Neural progenitor cell (in vitro differentiated cells): ENCODE results near the gene SPATA21. TPM values are rescaled to one million over a fixed set of nuclear protein-coding genes. Genes with fewer than 3 reads are reported as not detected.

Source experiments
- DNase-seq: peaks from one replicate; pipeline ENCODE4 v3.0.0-alpha.2; 2016; ENCODE audit warnings: low spot score
- H2AFZ ChIP-seq: fragments of 200-600 bp; sonication (generic); replicated peaks from 2 replicates; pipeline ENCODE4 v1.6.1; 2016; ENCODE audit warnings: antibody characterized with exemption
- H3F3A ChIP-seq: fragments of 200-600 bp; sonication (generic); 2 replicates; pipeline ENCODE4 v1.6.1; 2016; ENCODE audit warnings: antibody characterized with exemption, low read depth
- H3K27ac ChIP-seq: fragments of 200-600 bp; sonication (generic); 2 replicates; pipeline ENCODE4 v1.5.1; 2016; ENCODE audit warnings: mild to moderate bottlenecking
- H3K27me3 ChIP-seq: fragments of 200-600 bp; sonication (generic); 2 replicates; pipeline ENCODE4 v1.6.1; 2016; ENCODE audit warnings: mild to moderate bottlenecking, moderate library complexity
- H3K36me3 ChIP-seq: fragments of 200-600 bp; sonication (generic); 2 replicates; pipeline ENCODE4 v1.5.1; 2016
- H3K4me1 ChIP-seq: fragments of 200-600 bp; sonication (generic); 2 replicates; pipeline ENCODE4 v1.6.1; 2016; ENCODE audit warnings: mixed run types
- H3K4me2 ChIP-seq: fragments of 200-600 bp; sonication (generic); 2 replicates; pipeline ENCODE4 v1.6.1; 2016
- H3K4me3 ChIP-seq: fragments of 200-600 bp; sonication (generic); 2 replicates; pipeline ENCODE4 v1.5.1; 2016
- H3K79me2 ChIP-seq: fragments of 200-600 bp; sonication (generic); 2 replicates; pipeline ENCODE4 v1.6.1; 2016; ENCODE audit warnings: low read depth
- H3K9ac ChIP-seq: fragments of 200-600 bp; sonication (generic); 2 replicates; pipeline ENCODE4 v1.6.1; 2016
- H3K9me3 ChIP-seq: fragments of 200-600 bp; sonication (generic); 2 replicates; pipeline ENCODE4 v1.5.1; 2016; ENCODE audit warnings: low read depth
- H4K20me1 ChIP-seq: fragments of 200-600 bp; sonication (generic); 2 replicates; pipeline ENCODE4 v1.6.1; 2016; ENCODE audit warnings: low read depth
- H3K27ac Mint-ChIP-seq: 3 replicates; pipeline ENCODE4 v1.8.0; 2021; ENCODE audit warnings: mixed read lengths
- H3K27me3 Mint-ChIP-seq: 2 replicates; pipeline ENCODE4 v1.8.0; 2022; ENCODE audit warnings: low read depth, mild to moderate bottlenecking, inconsistent platforms, moderate library complexity, mixed read lengths; ENCODE audit not compliant: insufficient read depth
- H3K36me3 Mint-ChIP-seq: 3 replicates; pipeline ENCODE4 v1.8.0; 2021; ENCODE audit warnings: mixed read lengths
- H3K4me1 Mint-ChIP-seq: 3 replicates; pipeline ENCODE4 v1.8.0; 2021; ENCODE audit warnings: mixed read lengths
- H3K4me3 Mint-ChIP-seq: 3 replicates; pipeline ENCODE4 v1.8.0; 2021; ENCODE audit warnings: mild to moderate bottlenecking, moderate library complexity, mixed read lengths
- H3K9me3 Mint-ChIP-seq: 3 replicates; pipeline ENCODE4 v1.8.0; 2020; ENCODE audit warnings: mixed read lengths
- CTCF ChIP-seq: fragments of 200-600 bp; sonication (generic); IDR thresholded peaks from 2 replicates; pipeline ENCODE4 v1.5.1; 2017; ENCODE audit warnings: antibody characterized with exemption, mild to moderate bottlenecking
- EZH2 ChIP-seq: fragments of 200-600 bp; sonication (generic); IDR thresholded peaks from 2 replicates; pipeline ENCODE4 v1.6.1; 2017; ENCODE audit warnings: antibody characterized with exemption, mild to moderate bottlenecking, moderate library complexity
- EZH2phosphoT487 ChIP-seq: fragments of 200-600 bp; sonication (generic); IDR thresholded peaks from 2 replicates; pipeline ENCODE4 v1.6.1; 2017; ENCODE audit warnings: antibody characterized with exemption
- total RNA-seq: library from RNA; depleted of rRNA; stranded (reverse); fragments of >200 nt; gene quantifications from 2 replicates; pipeline ENCODE4 v1.2.3, GENCODE V29; 2015; ENCODE audit warnings: low replicate concordance

SPATA21 gene
- total RNA-seq, 1 donor from 2014 or later, result not detected

GRCh38 chr1:16372535-16373285 is 64.5 kb downstream of the SPATA21 start:
- Mint-ChIP-seq H3K27ac (no peak overlapping the region), H3K9me3 (no peaks in the 10 kb centered on the region), H3K27me3 (peaks cover 1% of the 10 kb centered on the region), H3K4me1 (peaks cover 53% of the 10 kb centered on the region), H3K36me3 (peaks cover 12% of the 10 kb centered on the region), H3K4me3 (no peak overlapping the region)
- peaks cover 21% of the 10 kb centered on the region for H3K4me1 ChIP-seq
- H4K20me1 ChIP-seq, result peaks cover 97% of the 10 kb centered on the region
- TF ChIP-seq CTCF (no peak), EZH2 (no peak), EZH2phosphoT487 (no peak)
- no peak overlapping the region for H3K4me3 ChIP-seq
- H3K27me3 ChIP-seq, result no peaks in the 10 kb centered on the region
- no peaks in the 10 kb centered on the region for H3K36me3 ChIP-seq
- H3K4me2 ChIP-seq, result no peak overlapping the region
- peaks cover 100% of the 10 kb centered on the region for H3K79me2 ChIP-seq
- no peak overlapping the region for H3K27ac ChIP-seq
- peaks cover 10% of the 10 kb centered on the region for H3F3A ChIP-seq
- H2AFZ ChIP-seq, result no peak overlapping the region
- no peak for DNase-seq
- H3K9ac ChIP-seq, result no peak overlapping the region
- H3K9me3 ChIP-seq, result no peaks in the 10 kb centered on the region

GRCh38 chr1:16371725-16372124 is 65.5 kb downstream of the SPATA21 start:
- TF ChIP-seq CTCF, result no peak
- no peak for TF ChIP-seq EZH2phosphoT487
- no peak for TF ChIP-seq EZH2
- no peak for DNase-seq
- Histone ChIP-seq H3K4me1 (peaks cover 21% of the 10 kb centered on the region), H2AFZ (no peak overlapping the region), H3K27me3 (no peaks in the 10 kb centered on the region), H3K79me2 (peaks cover 95% of the 10 kb centered on the region), H3K36me3 (no peaks in the 10 kb centered on the region), H3K9ac (no peak overlapping the region), H3K4me3 (no peak overlapping the region), H3K27ac (no peak overlapping the region), H3K9me3 (no peaks in the 10 kb centered on the region), H3F3A (peaks cover 10% of the 10 kb centered on the region), H4K20me1 (peaks cover 91% of the 10 kb centered on the region), H3K4me2 (no peak overlapping the region)
- Mint-ChIP-seq H3K27ac (no peak overlapping the region), H3K4me1 (peaks cover 53% of the 10 kb centered on the region), H3K27me3 (peaks cover 4% of the 10 kb centered on the region), H3K36me3 (peaks cover 12% of the 10 kb centered on the region), H3K4me3 (no peak overlapping the region), H3K9me3 (no peaks in the 10 kb centered on the region)

- Histone ChIP-seq H3K9ac (no peak overlapping the region), H3F3A (peaks cover 10% of the 10 kb centered on the region), H4K20me1 (peaks cover 72% of the 10 kb centered on the region), H3K4me2 (no peak overlapping the region), H3K36me3 (no peaks in the 10 kb centered on the region), H2AFZ (no peak overlapping the region), H3K4me1 (peaks cover 21% of the 10 kb centered on the region), H3K27ac (no peak overlapping the region), H3K79me2 (peaks cover 76% of the 10 kb centered on the region), H3K27me3 (peaks cover 7% of the 10 kb centered on the region), H3K9me3 (no peaks in the 10 kb centered on the region), H3K4me3 (no peak overlapping the region)
- Mint-ChIP-seq H3K36me3 (peaks cover 12% of the 10 kb centered on the region), H3K4me3 (no peak overlapping the region), H3K4me1 (peaks cover 43% of the 10 kb centered on the region), H3K27me3 (peaks cover 6% of the 10 kb centered on the region), H3K9me3 (no peaks in the 10 kb centered on the region), H3K27ac (no peak overlapping the region)
- TF ChIP-seq EZH2 (no peak), EZH2phosphoT487 (no peak)
- no peak for DNase-seq
Observed at GRCh38 chr1:16369821-16370220, 67.4 kb downstream of the SPATA21 start.
